HepG2 (cell line): Measurements from ENCODE around the gene LST1. TPM values are rescaled to one million over a fixed set of nuclear protein-coding genes. Genes with fewer than 3 reads are reported as not detected.

Experiments used
- ATAC-seq: fragments of 200-7000 bp; cut with Tn5 transposase; 3 replicates; pipeline ENCODE4 v1.9.1; 2020; ENCODE audit warnings: mild to moderate bottlenecking, moderate library complexity
- BruUV-seq: library from RNA; stranded (reverse); fragments of 400-500 nt; replicated peaks from 2 replicates; lab custom pipeline; 2021; lab: Mats Ljungman, UMichigan
- CTCF ChIA-PET: fragments of 300-600 bp; formaldehyde crosslinking; extraction: SDS; loops from one replicate; lab custom pipeline; 2021; ENCODE audit warnings: low total read pairs, inconsistent platforms, low intra/inter-chr PET ratio; lab: Yijun Ruan, JAX
- POLR2A ChIA-PET: fragments of 350-600 bp; sonication (Branson Sonifier 250); formaldehyde crosslinking; loops from one replicate; lab custom pipeline; 2020; ENCODE audit warnings: antibody characterized with exemption, inconsistent platforms; lab: Yijun Ruan, JAX
- DNase-seq: peaks from one replicate; pipeline ENCODE4 v3.0.0-alpha.2; 2015; ENCODE audit warnings: low spot score
- FAIRE-seq: peaks from 3 replicates; lab custom pipeline; 2011; peaks lifted over from hg19 to GRCh38; lab: Jason Lieb, UNC
- H2AFZ ChIP-seq: one replicate; pipeline ENCODE4 v1.6.1; 2011; ENCODE audit warnings: low read length, inconsistent platforms
- H3K27ac ChIP-seq: fragments of 300-600 bp; 3 replicates; pipeline ENCODE4 v1.8.0; 2011; ENCODE audit warnings: mixed run types, mild to moderate bottlenecking, mixed read lengths, low read length, inconsistent platforms; ENCODE audit not compliant: insufficient read depth; ENCODE audit errors: extremely low read length
- H3K27me3 ChIP-seq, 2 experiments: fragments of 200-600 bp in 1 of 2; 2 replicates in 1 of 2; 3 replicates in 1 of 2; pipeline versions ENCODE4 v1.6.0 to v1.8.0; 2011; ENCODE audit warnings: low read length in 2 of 2, mild to moderate bottlenecking in 2 of 2, moderate library complexity in 2 of 2, inconsistent platforms in 1 of 2; ENCODE audit not compliant: insufficient read depth in 2 of 2, control insufficient read depth in 1 of 2
- H3K36me3 ChIP-seq, 2 experiments: fragments of 200-600 bp in 1 of 2; replicated peaks in 1 of 2; 2 replicates in 1 of 2; 3 replicates in 1 of 2; pipeline versions ENCODE4 v1.5.1 to v1.8.0; 2011; ENCODE audit warnings: low read length in 2 of 2, inconsistent platforms in 1 of 2; ENCODE audit not compliant: insufficient read depth in 2 of 2, control insufficient read depth in 1 of 2
- H3K4me1 ChIP-seq: 2 replicates; pipeline ENCODE4 v1.5.1; 2012; ENCODE audit warnings: low read length, inconsistent platforms; ENCODE audit not compliant: insufficient read depth
- H3K4me2 ChIP-seq: 2 replicates; pipeline ENCODE4 v1.6.0; 2011; ENCODE audit warnings: low read depth, low read length, inconsistent platforms
- H3K4me3 ChIP-seq, 3 experiments: fragments of 200-600 bp in 1 of 3; sonication (generic), shearing (Covaris generic) in 1 of 3; replicated peaks in 1 of 3; 2 replicates each; pipeline ENCODE4 v1.5.1; 2011 to 2016; ENCODE audit warnings: low read length in 3 of 3, inconsistent platforms in 2 of 3, low read depth in 2 of 3, mild to moderate bottlenecking in 2 of 3, control low read depth in 1 of 3, mixed read lengths in 1 of 3; ENCODE audit not compliant: insufficient read depth in 1 of 3
- H3K79me2 ChIP-seq: one replicate; pipeline ENCODE4 v1.6.1; 2011; ENCODE audit warnings: low read length, inconsistent platforms; ENCODE audit not compliant: insufficient read depth
- H3K9ac ChIP-seq: 2 replicates; pipeline ENCODE4 v1.6.0; 2011; ENCODE audit warnings: mild to moderate bottlenecking, low read depth, low read length, inconsistent platforms; ENCODE audit not compliant: insufficient read depth
- H3K9me3 ChIP-seq: 2 replicates; pipeline ENCODE4 v1.5.1; 2012; ENCODE audit warnings: mild to moderate bottlenecking, low read length
- H4K20me1 ChIP-seq: 2 replicates; pipeline ENCODE4 v1.6.0; 2011; ENCODE audit warnings: inconsistent platforms, mild to moderate bottlenecking, low read length, moderate library complexity; ENCODE audit not compliant: insufficient read depth
- ATF1 ChIP-seq: IDR thresholded peaks from 2 replicates; pipeline ENCODE4 v1.6.1; 2016; ENCODE audit warnings: mild to moderate bottlenecking, control low read depth
- ATF5 ChIP-seq: sonication (generic); formaldehyde crosslinking; IDR thresholded peaks from 2 replicates; pipeline ENCODE4 v1.4.0; 2020; ENCODE audit warnings: mild to moderate bottlenecking, low read depth, missing genetic modification reagents
- ATF6 ChIP-seq: sonication (generic); formaldehyde crosslinking; conservative IDR thresholded peaks from 2 replicates; pipeline ENCODE4 v1.4.0; 2020; ENCODE audit warnings: missing genetic modification reagents
- MXD3 ChIP-seq: IDR thresholded peaks from 2 replicates; pipeline ENCODE4 v1.6.1; 2016; ENCODE audit warnings: mild to moderate bottlenecking, missing biosample characterization, missing genetic modification reagents
- PBX2 ChIP-seq: IDR thresholded peaks from 2 replicates; pipeline ENCODE4 v1.6.1; 2016; ENCODE audit warnings: control low read depth
- STAT5B ChIP-seq: sonication (generic); formaldehyde crosslinking; IDR thresholded peaks from 2 replicates; pipeline ENCODE4 v1.4.0; 2020; ENCODE audit warnings: missing genetic modification reagents
- ZBTB34 ChIP-seq: sonication (generic); formaldehyde crosslinking; IDR thresholded peaks from 2 replicates; pipeline ENCODE4 v1.8.0; 2022; ENCODE audit warnings: mild to moderate bottlenecking, missing genetic modification reagents
- ZMYM3 ChIP-seq: sonication (generic); formaldehyde crosslinking; IDR thresholded peaks from 2 replicates; pipeline ENCODE4 v1.5.1; 2020; ENCODE audit warnings: mild to moderate bottlenecking, missing genetic modification reagents
- ZNF331 ChIP-seq: sonication (generic); formaldehyde crosslinking; IDR thresholded peaks from 2 replicates; pipeline ENCODE4 v1.4.0; 2020; ENCODE audit warnings: missing genetic modification reagents
- ZNF547 ChIP-seq: sonication (generic); formaldehyde crosslinking; IDR thresholded peaks from 2 replicates; pipeline ENCODE4 v1.5.1; 2020; ENCODE audit warnings: mild to moderate bottlenecking, missing genetic modification reagents
- ZNF788 ChIP-seq: sonication (generic); formaldehyde crosslinking; IDR thresholded peaks from 2 replicates; pipeline ENCODE4 v1.5.0; 2020; ENCODE audit warnings: mild to moderate bottlenecking, missing genetic modification reagents, borderline replicate concordance
- ZXDC ChIP-seq: sonication (generic); formaldehyde crosslinking; IDR thresholded peaks from 2 replicates; pipeline ENCODE4 v1.5.0; 2020; ENCODE audit warnings: mild to moderate bottlenecking, missing genetic modification reagents
- WGBS: methylation state at CpG from one replicate; pipeline ENCODE4 v1.1.6; 2017; ENCODE audit warnings: low lambda C conversion rate; 5-methylcytosine and 5-hydroxymethylcytosine counted together
- in situ Hi-C: cut with HindIII; loops from 2 replicates; pipeline ENCODE4 v1.10.0; 2017; ENCODE audit warnings: low pct_unique_long_range_greater_than_20kb; ENCODE audit not compliant: extremely low pct_ligation_motif_present
- intact Hi-C: fragments of 100-400 bp; cut with micrococcal nuclease; formaldehyde crosslinking; loops from one replicate; pipeline ENCODE4 v1.10.0; 2022; ENCODE audit not compliant: unreplicated experiment
- polyA plus RNA-seq, 8 experiments: library from polyadenylated mRNA; depleted of rRNA in 3 of 8; stranded (reverse) in 7 of 8; unstranded in 1 of 8; fragments of >200 nt; fragmentation: Illumina TruSeq in 4 of 8; extraction: Trizol in 4 of 8; gene quantifications; 2 replicates each; pipeline versions ENCODE4 v1.2.1 to v1.2.3, GENCODE V29; 2011 to 2016; ENCODE audit warnings: low read depth in 4 of 8, missing spikeins in 1 of 8, mixed read lengths in 1 of 8; ENCODE audit not compliant: insufficient read depth in 1 of 8
- total RNA-seq, 5 experiments: library from RNA; depleted of rRNA; stranded (reverse); fragments of >200 nt; fragmentation: Illumina TruSeq; extraction: Trizol; gene quantifications; 2 replicates each; pipeline ENCODE4 v1.2.3, GENCODE V29; 2016; ENCODE audit warnings: low read depth in 1 of 5

The LST1 gene
- total and polyA plus RNA-seq, 2 of the 13 experiments (the other 11 are each of a cell fraction or from before 2014, with no cell fraction given): not detected

GRCh38 chr6:31543639-31544038 lies 42.4 kb upstream of the LST1 start (continued):
- TF ChIP-seq ATF5 (CRISPR knock-in tag) (no peak), ZNF331 (CRISPR knock-in tag) (peak; percentile 54; the same call in 1 of the 2 replicates)
- TF ChIP-seq, all 625 proteins: peak for 23

GRCh38 chr6:31544676-31545075 lies 41.4 kb upstream of the LST1 start:
- intact Hi-C loops: loop anchor here (5.0 to 10.0 kb wide), 2 partner anchors 38 to 110 kb away; partner anchors contain the start of genes APOM, BAG6 and LTB
- BruUV-seq: no TSS peak
- H3K4me3 ChIP-seq: no peak overlapping the region
- no peak overlapping the region for H3K9ac ChIP-seq
- ChIA-PET CTCF (interaction anchor here (3.6 kb wide), 1 partner anchor 53 kb away, joined by 84 read pairs; no protein-coding TSS in a partner anchor), POLR2A (interaction anchor here (6.9 kb wide), 1 partner anchor 16 kb away, joined by 123 read pairs; the partner anchor contains the start of gene MCCD1)
- H3K4me1 ChIP-seq: peaks cover 53% of the 10 kb centered on the region
- H4K20me1 ChIP-seq: peaks cover 14% of the 10 kb centered on the region
- H3K27ac ChIP-seq: no peak overlapping the region
- no peak overlapping the region for H2AFZ ChIP-seq
- no peak overlapping the region for H3K4me2 ChIP-seq
- ATAC-seq: no peak
- WGBS: 63% methylated on average over 2 of the region's 2 CpGs
- H3K27me3 ChIP-seq: no peaks in the 10 kb centered on the region; a peak in 2 of 5 replicates
- no peak for DNase-seq
- in situ Hi-C loops: loop anchor here (5.0 kb wide), 1 partner anchor 53 kb away; no protein-coding TSS in a partner anchor
- peaks cover 40% of the 10 kb centered on the region for H3K79me2 ChIP-seq
- peaks cover 3 to 14% of the 10 kb centered on the region in 2 experiments for H3K36me3 ChIP-seq
- no peak for FAIRE-seq
- H3K9me3 ChIP-seq: no peaks in the 10 kb centered on the region
- TF ChIP-seq ZMYM3 (no peak), ATF6 (CRISPR knock-in tag) (no peak), ZXDC (CRISPR knock-in tag) (no peak), ZNF788 (CRISPR knock-in tag) (no peak), ATF1 (CRISPR knock-in tag) (no peak), ZNF547 (CRISPR knock-in tag) (no peak), STAT5B (no peak), ZBTB34 (CRISPR knock-in tag) (no peak), PBX2 (CRISPR knock-in tag) (no peak), MXD3 (no peak)
